GM23338 (cell line): Measurements from ENCODE around the gene RUNX1. TPM values are rescaled to one million over a fixed set of nuclear protein-coding genes. Genes with fewer than 3 reads are reported as not detected.

ENCODE experiments used
- ATAC-seq: fragments of 200-7000 bp; cut with Tn5 transposase; 3 replicates; pipeline ENCODE4 v1.9.1; 2020
- DNase-seq: peaks from one replicate; pipeline ENCODE4 v3.0.0-alpha.2; 2015; ENCODE audit warnings: low spot score
- H2AFZ ChIP-seq: fragments of 200-600 bp; sonication (generic); 2 replicates; pipeline ENCODE4 v1.8.0; 2016; ENCODE audit warnings: antibody characterized with exemption, mild to moderate bottlenecking, moderate library complexity
- H3F3A ChIP-seq: fragments of 200-600 bp; sonication (generic); replicated peaks from 2 replicates; pipeline ENCODE4 v1.8.0; 2017; ENCODE audit warnings: antibody characterized with exemption, mixed run types, low read depth
- H3K27ac ChIP-seq: fragments of 200-600 bp; sonication (generic); 2 replicates; pipeline ENCODE4 v1.6.1; 2016; ENCODE audit warnings: low read depth
- H3K27me3 ChIP-seq: fragments of 200-600 bp; sonication (generic); 2 replicates; pipeline ENCODE4 v1.8.0; 2016; ENCODE audit warnings: mild to moderate bottlenecking, mixed run types, moderate library complexity; ENCODE audit not compliant: insufficient read depth
- H3K36me3 ChIP-seq: fragments of 200-600 bp; sonication (generic); 2 replicates; pipeline ENCODE4 v1.8.0; 2016; ENCODE audit warnings: mild to moderate bottlenecking; ENCODE audit not compliant: insufficient read depth
- H3K4me1 ChIP-seq: fragments of 200-600 bp; sonication (generic); 2 replicates; pipeline ENCODE4 v1.8.0; 2016; ENCODE audit warnings: mild to moderate bottlenecking, moderate library complexity; ENCODE audit not compliant: insufficient read depth
- H3K4me2 ChIP-seq: fragments of 200-600 bp; sonication (generic); 2 replicates; pipeline ENCODE4 v1.7.1; 2017; ENCODE audit warnings: mixed run types
- H3K4me3 ChIP-seq: fragments of 200-600 bp; sonication (generic); 2 replicates; pipeline ENCODE4 v1.6.1; 2016; ENCODE audit warnings: mixed run types
- H3K79me2 ChIP-seq: fragments of 200-600 bp; sonication (generic); replicated peaks from 2 replicates; pipeline ENCODE4 v1.8.0; 2017; ENCODE audit warnings: mild to moderate bottlenecking; ENCODE audit not compliant: insufficient read depth
- H3K9me2 ChIP-seq: fragments of 200-600 bp; sonication (generic); 2 replicates; pipeline ENCODE4 v1.8.0; 2017; ENCODE audit not compliant: insufficient read depth
- H4K20me1 ChIP-seq: fragments of 200-600 bp; sonication (generic); replicated peaks from 2 replicates; pipeline ENCODE4 v1.8.0; 2017; ENCODE audit warnings: mild to moderate bottlenecking; ENCODE audit not compliant: insufficient read depth
- H3K27ac Mint-ChIP-seq: 2 replicates; pipeline ENCODE4 v1.8.0; 2020; ENCODE audit warnings: inconsistent platforms, mild to moderate bottlenecking, moderate library complexity, mixed read lengths
- H3K27me3 Mint-ChIP-seq: 3 replicates; pipeline ENCODE4 v1.8.0; 2022; ENCODE audit warnings: low read depth, mild to moderate bottlenecking, moderate library complexity, mixed read lengths, inconsistent platforms; ENCODE audit not compliant: insufficient read depth, poor library complexity
- H3K36me3 Mint-ChIP-seq: 3 replicates; pipeline ENCODE4 v1.8.0; 2021; ENCODE audit warnings: low read depth, mild to moderate bottlenecking, inconsistent platforms, moderate library complexity, mixed read lengths
- H3K4me1 Mint-ChIP-seq: 3 replicates; pipeline ENCODE4 v1.8.0; 2020; ENCODE audit warnings: mild to moderate bottlenecking, inconsistent platforms, mixed read lengths
- H3K4me3 Mint-ChIP-seq: 3 replicates; pipeline ENCODE4 v1.8.0; 2021; ENCODE audit warnings: moderate library complexity, mild to moderate bottlenecking, inconsistent platforms, mixed read lengths
- H3K9me3 Mint-ChIP-seq: 3 replicates; pipeline ENCODE4 v1.8.0; 2020; ENCODE audit warnings: moderate library complexity, mild to moderate bottlenecking, inconsistent platforms, mixed read lengths
- CREB1 ChIP-seq: fragments of 250-450 bp; sonication (Bioruptor Pico); IDR thresholded peaks from 2 replicates; pipeline ENCODE4 v1.5.0; 2020; ENCODE audit warnings: low read depth, mild to moderate bottlenecking, moderate library complexity
- ETS1 ChIP-seq: IDR thresholded peaks from 2 replicates; pipeline ENCODE4 v1.6.1; 2016; ENCODE audit warnings: antibody characterized with exemption
- EZH2 ChIP-seq: fragments of 200-600 bp; sonication (generic); IDR thresholded peaks from one replicate; pipeline ENCODE4 v1.8.0; 2017; ENCODE audit warnings: antibody characterized with exemption, mild to moderate bottlenecking, low read depth; ENCODE audit not compliant: unreplicated experiment
- EZH2phosphoT487 ChIP-seq: fragments of 200-600 bp; sonication (generic); IDR thresholded peaks from one replicate; pipeline ENCODE4 v1.8.1; 2018; ENCODE audit warnings: antibody characterized with exemption; ENCODE audit not compliant: unreplicated experiment
- JUNB ChIP-seq: IDR thresholded peaks from one replicate; pipeline ENCODE4 v1.6.1; 2016; ENCODE audit warnings: antibody characterized with exemption; ENCODE audit not compliant: unreplicated experiment
- NANOG ChIP-seq: IDR thresholded peaks from 2 replicates; pipeline ENCODE4 v1.6.1; 2016; ENCODE audit warnings: antibody characterized with exemption, borderline replicate concordance
- POLR2AphosphoS5 ChIP-seq: IDR thresholded peaks from 2 replicates; pipeline ENCODE4 v1.6.1; 2016; ENCODE audit warnings: antibody characterized with exemption, low read depth
- REST ChIP-seq: IDR thresholded peaks from one replicate; pipeline ENCODE4 v1.6.1; 2018; ENCODE audit warnings: antibody characterized with exemption; ENCODE audit not compliant: unreplicated experiment
- STAT1 ChIP-seq: IDR thresholded peaks from one replicate; pipeline ENCODE4 v1.6.1; 2016; ENCODE audit warnings: antibody characterized with exemption; ENCODE audit not compliant: unreplicated experiment
- ZNF114 ChIP-seq: fragments of 250-450 bp; sonication (Bioruptor Pico); IDR thresholded peaks from 2 replicates; pipeline ENCODE4 v1.5.0; 2020; ENCODE audit warnings: mild to moderate bottlenecking, moderate library complexity
- ZNF331 ChIP-seq: fragments of 250-450 bp; sonication (Bioruptor Pico); IDR thresholded peaks from 2 replicates; pipeline ENCODE4 v1.5.0; 2020; ENCODE audit warnings: low read depth, mild to moderate bottlenecking, moderate library complexity
- polyA plus RNA-seq: library from polyadenylated mRNA; unstranded; fragments of >200 nt; fragmentation: Nextera tagmentation; extraction: Ambion mirVana; gene quantifications from 2 replicates; pipeline ENCODE4 v1.2.1, GENCODE V29; 2016
- total RNA-seq: library from RNA; depleted of rRNA; stranded (reverse); fragments of >200 nt; shearing (Covaris generic); gene quantifications from 2 replicates; pipeline ENCODE4 v1.2.3, GENCODE V29; 2014
- TF ChIP-seq, protein P1 (sequence below): fragments of 250-450 bp; sonication (Bioruptor Pico); IDR thresholded peaks from 2 replicates; pipeline ENCODE4 v1.5.0; 2020; ENCODE audit warnings: mild to moderate bottlenecking, moderate library complexity
- TF ChIP-seq, protein P2 (sequence below), 2 experiments: fragments of 200-600 bp in 1 of 2; sonication (generic) in 1 of 2; conservative IDR thresholded peaks; 2 replicates each; pipeline versions ENCODE4 v1.5.1 to v1.6.1; 2016 to 2017; ENCODE audit warnings: antibody characterized with exemption in 2 of 2, low read depth in 2 of 2, mild to moderate bottlenecking in 2 of 2, moderate library complexity in 1 of 2

Gene RUNX1
- total and polyA plus RNA-seq, 2 experiments from 2014 or later = 0.29 to 1.1 TPM

DNA sequence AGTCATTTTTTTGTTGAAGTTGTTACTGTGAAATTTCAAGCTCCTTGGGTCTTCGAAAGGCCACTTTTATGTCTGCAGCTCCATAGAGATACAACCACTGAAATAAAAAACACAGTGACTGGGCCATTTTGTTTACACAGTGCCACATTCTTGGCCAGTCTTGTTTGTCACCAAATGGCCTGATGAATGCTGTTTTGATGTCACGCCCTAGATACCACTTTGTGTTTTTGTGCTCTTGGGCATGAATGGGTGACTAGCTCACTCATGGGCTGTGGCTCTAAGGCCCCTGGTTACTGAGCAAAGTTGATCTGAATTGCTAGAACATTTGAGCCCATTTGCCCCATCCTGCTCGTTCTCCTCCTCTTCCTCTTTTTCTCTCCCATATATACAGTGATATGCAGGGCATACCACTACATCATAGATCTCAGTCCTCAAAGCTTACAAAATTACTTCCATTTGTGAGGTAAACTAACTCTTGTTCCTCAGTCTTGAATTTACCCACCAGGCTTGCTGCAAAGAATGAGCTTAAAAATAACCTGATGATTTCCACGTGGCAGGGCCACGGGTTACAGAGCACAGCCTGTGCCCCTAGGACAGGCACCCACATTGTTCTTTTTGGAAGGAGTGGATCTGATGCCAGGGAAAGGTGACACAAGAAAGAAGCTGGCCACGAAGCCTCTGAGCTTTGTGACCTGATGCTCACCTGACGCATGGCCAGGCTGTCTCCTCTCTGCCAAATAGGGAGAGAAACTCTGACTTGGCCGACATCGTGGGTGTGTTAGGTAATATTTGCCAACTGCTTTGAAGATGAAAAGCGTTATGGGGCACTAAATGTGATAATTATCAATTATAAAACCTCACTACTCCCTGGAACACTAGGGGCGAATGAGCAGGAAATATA, 92.4 kb downstream of the RUNX1 start:
- no peaks in the 10 kb centered on the region for H3K36me3 Mint-ChIP-seq
- H3K4me3 Mint-ChIP-seq = no peak overlapping the region
- ATAC-seq = no peak
- H3K79me2 ChIP-seq = no peaks in the 10 kb centered on the region
- no peaks in the 10 kb centered on the region for H3K36me3 ChIP-seq
- no peak for DNase-seq
- H3K4me3 ChIP-seq = no peak overlapping the region
- H3K27me3 Mint-ChIP-seq = peaks cover 2% of the 10 kb centered on the region
- H3K9me3 Mint-ChIP-seq = no peaks in the 10 kb centered on the region
- H4K20me1 ChIP-seq = no peaks in the 10 kb centered on the region
- no peak for TF ChIP-seq ZNF331 (CRISPR knock-in tag)
- no peak for TF ChIP-seq NANOG
- no peak for TF ChIP-seq STAT1
- no peak for TF ChIP-seq ETS1
- TF ChIP-seq, protein P1, sequence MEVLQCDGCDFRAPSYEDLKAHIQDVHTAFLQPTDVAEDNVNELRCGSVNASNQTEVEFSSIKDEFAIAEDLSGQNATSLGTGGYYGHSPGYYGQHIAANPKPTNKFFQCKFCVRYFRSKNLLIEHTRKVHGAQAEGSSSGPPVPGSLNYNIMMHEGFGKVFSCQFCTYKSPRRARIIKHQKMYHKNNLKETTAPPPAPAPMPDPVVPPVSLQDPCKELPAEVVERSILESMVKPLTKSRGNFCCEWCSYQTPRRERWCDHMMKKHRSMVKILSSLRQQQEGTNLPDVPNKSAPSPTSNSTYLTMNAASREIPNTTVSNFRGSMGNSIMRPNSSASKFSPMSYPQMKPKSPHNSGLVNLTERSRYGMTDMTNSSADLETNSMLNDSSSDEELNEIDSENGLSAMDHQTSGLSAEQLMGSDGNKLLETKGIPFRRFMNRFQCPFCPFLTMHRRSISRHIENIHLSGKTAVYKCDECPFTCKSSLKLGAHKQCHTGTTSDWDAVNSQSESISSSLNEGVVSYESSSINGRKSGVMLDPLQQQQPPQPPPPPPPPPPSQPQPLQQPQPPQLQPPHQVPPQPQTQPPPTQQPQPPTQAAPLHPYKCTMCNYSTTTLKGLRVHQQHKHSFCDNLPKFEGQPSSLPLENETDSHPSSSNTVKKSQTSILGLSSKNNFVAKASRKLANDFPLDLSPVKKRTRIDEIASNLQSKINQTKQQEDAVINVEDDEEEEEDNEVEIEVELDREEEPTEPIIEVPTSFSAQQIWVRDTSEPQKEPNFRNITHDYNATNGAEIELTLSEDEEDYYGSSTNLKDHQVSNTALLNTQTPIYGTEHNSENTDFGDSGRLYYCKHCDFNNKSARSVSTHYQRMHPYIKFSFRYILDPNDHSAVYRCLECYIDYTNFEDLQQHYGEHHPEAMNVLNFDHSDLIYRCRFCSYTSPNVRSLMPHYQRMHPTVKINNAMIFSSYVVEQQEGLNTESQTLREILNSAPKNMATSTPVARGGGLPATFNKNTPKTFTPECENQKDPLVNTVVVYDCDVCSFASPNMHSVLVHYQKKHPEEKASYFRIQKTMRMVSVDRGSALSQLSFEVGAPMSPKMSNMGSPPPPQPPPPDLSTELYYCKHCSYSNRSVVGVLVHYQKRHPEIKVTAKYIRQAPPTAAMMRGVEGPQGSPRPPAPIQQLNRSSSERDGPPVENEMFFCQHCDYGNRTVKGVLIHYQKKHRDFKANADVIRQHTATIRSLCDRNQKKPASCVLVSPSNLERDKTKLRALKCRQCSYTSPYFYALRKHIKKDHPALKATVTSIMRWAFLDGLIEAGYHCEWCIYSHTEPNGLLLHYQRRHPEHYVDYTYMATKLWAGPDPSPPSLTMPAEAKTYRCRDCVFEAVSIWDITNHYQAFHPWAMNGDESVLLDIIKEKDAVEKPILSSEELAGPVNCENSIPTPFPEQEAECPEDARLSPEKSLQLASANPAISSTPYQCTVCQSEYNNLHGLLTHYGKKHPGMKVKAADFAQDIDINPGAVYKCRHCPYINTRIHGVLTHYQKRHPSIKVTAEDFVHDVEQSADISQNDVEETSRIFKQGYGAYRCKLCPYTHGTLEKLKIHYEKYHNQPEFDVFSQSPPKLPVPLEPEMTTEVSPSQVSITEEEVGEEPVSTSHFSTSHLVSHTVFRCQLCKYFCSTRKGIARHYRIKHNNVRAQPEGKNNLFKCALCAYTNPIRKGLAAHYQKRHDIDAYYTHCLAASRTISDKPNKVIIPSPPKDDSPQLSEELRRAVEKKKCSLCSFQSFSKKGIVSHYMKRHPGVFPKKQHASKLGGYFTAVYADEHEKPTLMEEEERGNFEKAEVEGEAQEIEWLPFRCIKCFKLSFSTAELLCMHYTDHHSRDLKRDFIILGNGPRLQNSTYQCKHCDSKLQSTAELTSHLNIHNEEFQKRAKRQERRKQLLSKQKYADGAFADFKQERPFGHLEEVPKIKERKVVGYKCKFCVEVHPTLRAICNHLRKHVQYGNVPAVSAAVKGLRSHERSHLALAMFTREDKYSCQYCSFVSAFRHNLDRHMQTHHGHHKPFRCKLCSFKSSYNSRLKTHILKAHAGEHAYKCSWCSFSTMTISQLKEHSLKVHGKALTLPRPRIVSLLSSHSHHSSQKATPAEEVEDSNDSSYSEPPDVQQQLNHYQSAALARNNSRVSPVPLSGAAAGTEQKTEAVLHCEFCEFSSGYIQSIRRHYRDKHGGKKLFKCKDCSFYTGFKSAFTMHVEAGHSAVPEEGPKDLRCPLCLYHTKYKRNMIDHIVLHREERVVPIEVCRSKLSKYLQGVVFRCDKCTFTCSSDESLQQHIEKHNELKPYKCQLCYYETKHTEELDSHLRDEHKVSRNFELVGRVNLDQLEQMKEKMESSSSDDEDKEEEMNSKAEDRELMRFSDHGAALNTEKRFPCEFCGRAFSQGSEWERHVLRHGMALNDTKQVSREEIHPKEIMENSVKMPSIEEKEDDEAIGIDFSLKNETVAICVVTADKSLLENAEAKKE (CRISPR knock-in tag) = no peak
- TF ChIP-seq REST = no peak
- no peak for TF ChIP-seq EZH2
- TF ChIP-seq CREB1 (CRISPR knock-in tag) = no peak
- TF ChIP-seq EZH2phosphoT487 = no peak
- no peak for TF ChIP-seq ZNF114
- no peak for TF ChIP-seq POLR2AphosphoS5
- TF ChIP-seq JUNB = no peak
- TF ChIP-seq, protein P2, sequence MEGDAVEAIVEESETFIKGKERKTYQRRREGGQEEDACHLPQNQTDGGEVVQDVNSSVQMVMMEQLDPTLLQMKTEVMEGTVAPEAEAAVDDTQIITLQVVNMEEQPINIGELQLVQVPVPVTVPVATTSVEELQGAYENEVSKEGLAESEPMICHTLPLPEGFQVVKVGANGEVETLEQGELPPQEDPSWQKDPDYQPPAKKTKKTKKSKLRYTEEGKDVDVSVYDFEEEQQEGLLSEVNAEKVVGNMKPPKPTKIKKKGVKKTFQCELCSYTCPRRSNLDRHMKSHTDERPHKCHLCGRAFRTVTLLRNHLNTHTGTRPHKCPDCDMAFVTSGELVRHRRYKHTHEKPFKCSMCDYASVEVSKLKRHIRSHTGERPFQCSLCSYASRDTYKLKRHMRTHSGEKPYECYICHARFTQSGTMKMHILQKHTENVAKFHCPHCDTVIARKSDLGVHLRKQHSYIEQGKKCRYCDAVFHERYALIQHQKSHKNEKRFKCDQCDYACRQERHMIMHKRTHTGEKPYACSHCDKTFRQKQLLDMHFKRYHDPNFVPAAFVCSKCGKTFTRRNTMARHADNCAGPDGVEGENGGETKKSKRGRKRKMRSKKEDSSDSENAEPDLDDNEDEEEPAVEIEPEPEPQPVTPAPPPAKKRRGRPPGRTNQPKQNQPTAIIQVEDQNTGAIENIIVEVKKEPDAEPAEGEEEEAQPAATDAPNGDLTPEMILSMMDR (conservative IDR thresholded peaks at IDR 0.05; ENCODE audit: low read depth in 2 of 2) = no peak
- H3K27me3 ChIP-seq = no peaks in the 10 kb centered on the region
- H3K4me1 ChIP-seq = peaks cover 3% of the 10 kb centered on the region; the same call in 1 of the 2 replicates
- H3K27ac ChIP-seq = no peak overlapping the region
- no peaks in the 10 kb centered on the region for H3F3A ChIP-seq
- no peaks in the 10 kb centered on the region for H3K9me2 ChIP-seq
- H3K27ac Mint-ChIP-seq = no peak overlapping the region
- H3K4me2 ChIP-seq = no peak overlapping the region
- H2AFZ ChIP-seq = no peak overlapping the region
- H3K4me1 Mint-ChIP-seq = peaks cover 22% of the 10 kb centered on the region
